Esophagus squamous epithelium (tissue), 5 donors: ENCODE measurements around the gene MPDU1. TPM values are rescaled to one million over a fixed set of nuclear protein-coding genes. Genes with fewer than 3 reads are reported as not detected.

Experiments used
- DNase-seq: peaks from one replicate; lab custom pipeline; 2025; lab: John Stamatoyannopoulos, UW
- H3K27ac ChIP-seq, 4 donors: fragments of 200-600 bp; sonication (generic); one replicate each; pipeline ENCODE4 v1.5.1; 2016 to 2019; ENCODE audit warnings: mild to moderate bottlenecking in 1 of 4
- H3K27me3 ChIP-seq, 4 donors: fragments of 200-600 bp; sonication (generic); 1 replicate in 3 of 4; 2 replicates in 1 of 4; pipeline versions ENCODE4 v1.5.1 to v1.6.0; 2017 to 2021; ENCODE audit warnings: antibody characterized with exemption in 1 of 4
- H3K36me3 ChIP-seq, 3 donors: fragments of 200-600 bp; sonication (generic); one replicate each; pipeline ENCODE4 v1.5.1; 2016 to 2019
- H3K4me1 ChIP-seq, 3 donors: fragments of 200-600 bp; sonication (generic); one replicate each; pipeline ENCODE4 v1.5.1; 2017 to 2019
- H3K4me3 ChIP-seq, 4 donors: fragments of 200-600 bp; sonication (generic); 1 replicate in 3 of 4; 2 replicates in 1 of 4; pipeline ENCODE4 v1.5.1; 2016 to 2019; ENCODE audit warnings: mild to moderate bottlenecking in 2 of 4, moderate library complexity in 1 of 4
- H3K9me3 ChIP-seq, 3 donors: fragments of 200-600 bp; sonication (generic); one replicate each; pipeline ENCODE4 v1.5.1; 2016 to 2019
- POLR2A ChIP-seq, 4 donors: fragments of 450-650 bp; IDR thresholded peaks; one replicate each; pipeline ENCODE4 v1.6.1; 2017; ENCODE audit warnings: antibody characterized with exemption in 4 of 4, mild to moderate bottlenecking in 4 of 4, moderate library complexity in 3 of 4
- WGBS, 2 donors: methylation state at CpG; one replicate each; pipeline ENCODE4 v1.1.5; 2018; 5-methylcytosine and 5-hydroxymethylcytosine counted together
- intact Hi-C: fragments of 100-400 bp; cut with DNase I; formaldehyde crosslinking; loops from one replicate; pipeline ENCODE4 v1.15.0; 2022
- total RNA-seq, 4 donors: library from RNA; depleted of rRNA; stranded (reverse); fragments of >200 nt; gene quantifications; one replicate each; pipeline ENCODE4 v1.1.0, GENCODE V29; 2016
- TF ChIP-seq, protein P1 (sequence below), 6 experiments: fragments of 450-650 bp in 4 of 6; fragments of 200-600 bp in 2 of 6; sonication (generic) in 2 of 6; IDR thresholded peaks; one replicate each; pipeline ENCODE4 v1.5.1; 2016 to 2019; ENCODE audit warnings: antibody characterized with exemption in 6 of 6, mild to moderate bottlenecking in 4 of 6, moderate library complexity in 4 of 6
- donor health status: DM: yes; HTN: yes; CAD: no.

Gene MPDU1
- total RNA-seq, 4 donors from 2014 or later = 69.3 to 123 (median 100) TPM

GRCh38 chr17:7588553-7589203, 5.0 kb downstream of the MPDU1 start:
- no peak for DNase-seq
- no peak for TF ChIP-seq POLR2A (IDR thresholded peaks at IDR 0.05)
- TF ChIP-seq, protein P1, sequence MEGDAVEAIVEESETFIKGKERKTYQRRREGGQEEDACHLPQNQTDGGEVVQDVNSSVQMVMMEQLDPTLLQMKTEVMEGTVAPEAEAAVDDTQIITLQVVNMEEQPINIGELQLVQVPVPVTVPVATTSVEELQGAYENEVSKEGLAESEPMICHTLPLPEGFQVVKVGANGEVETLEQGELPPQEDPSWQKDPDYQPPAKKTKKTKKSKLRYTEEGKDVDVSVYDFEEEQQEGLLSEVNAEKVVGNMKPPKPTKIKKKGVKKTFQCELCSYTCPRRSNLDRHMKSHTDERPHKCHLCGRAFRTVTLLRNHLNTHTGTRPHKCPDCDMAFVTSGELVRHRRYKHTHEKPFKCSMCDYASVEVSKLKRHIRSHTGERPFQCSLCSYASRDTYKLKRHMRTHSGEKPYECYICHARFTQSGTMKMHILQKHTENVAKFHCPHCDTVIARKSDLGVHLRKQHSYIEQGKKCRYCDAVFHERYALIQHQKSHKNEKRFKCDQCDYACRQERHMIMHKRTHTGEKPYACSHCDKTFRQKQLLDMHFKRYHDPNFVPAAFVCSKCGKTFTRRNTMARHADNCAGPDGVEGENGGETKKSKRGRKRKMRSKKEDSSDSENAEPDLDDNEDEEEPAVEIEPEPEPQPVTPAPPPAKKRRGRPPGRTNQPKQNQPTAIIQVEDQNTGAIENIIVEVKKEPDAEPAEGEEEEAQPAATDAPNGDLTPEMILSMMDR (IDR thresholded peaks at IDR 0.05) = no peak
- WGBS, 2 donors = 30 to 57% methylated on average over 7 to 8 of the region's 30 CpGs
- intact Hi-C loops = no loop called here
- peaks cover 32 to 76% (median 40%) of the 10 kb centered on the region in 3 donors for H3K4me1 ChIP-seq
- peak overlapping the region; percentile 90 to 96 (median 96) for H3K27ac ChIP-seq
- H3K4me3 ChIP-seq = peak overlapping the region; percentile 64 to 76 (median 68)
- no peaks in the 10 kb centered on the region for H3K27me3 ChIP-seq
- peaks cover 27 to 59% (median 32%) of the 10 kb centered on the region in 3 donors for H3K36me3 ChIP-seq
- H3K9me3 ChIP-seq = no peaks in the 10 kb centered on the region

DNA sequence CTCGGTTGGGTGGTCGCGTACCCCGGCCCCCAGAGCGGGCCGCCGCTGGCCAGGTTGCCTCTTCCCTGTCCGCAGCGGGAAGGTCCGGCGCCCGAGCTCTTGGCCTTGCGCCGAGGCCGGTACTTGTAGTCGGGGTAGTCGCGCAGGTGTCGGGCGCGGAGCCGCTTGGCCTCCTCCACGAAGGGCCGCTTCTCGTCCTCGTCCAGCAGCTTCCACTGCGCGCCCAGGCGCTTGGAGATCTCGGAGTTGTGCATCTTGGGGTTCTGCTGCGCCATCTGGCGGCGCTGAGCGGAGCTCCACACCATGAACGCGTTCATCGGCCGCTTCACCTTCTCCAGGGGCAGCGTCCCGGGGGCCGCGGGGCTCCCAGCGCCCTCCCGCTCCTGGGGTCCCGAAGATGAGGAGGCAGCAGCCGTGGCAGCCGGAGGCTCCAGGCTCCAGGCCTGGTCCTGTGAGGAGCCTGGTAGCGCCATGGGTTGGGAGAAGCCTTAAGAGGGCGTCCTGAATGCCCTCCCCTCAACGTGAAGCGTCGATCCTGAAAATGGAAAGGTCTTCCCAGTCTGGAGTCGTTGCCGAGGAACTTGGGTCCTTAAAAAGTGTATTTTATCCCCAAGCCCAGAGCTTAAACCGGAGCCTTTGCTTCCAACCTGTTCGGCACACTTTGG, 5.7 kb downstream of the MPDU1 start:
- peaks cover 29 to 65% (median 39%) of the 10 kb centered on the region in 3 donors for H3K36me3 ChIP-seq
- intact Hi-C loops = no loop called here
- no peak for DNase-seq
- H3K9me3 ChIP-seq = no peaks in the 10 kb centered on the region
- H3K27ac ChIP-seq = peak overlapping the region; percentile 90 to 96 (median 96)
- WGBS, 2 donors = 26% methylated on average over 4 of the region's 56 CpGs; no CpG with 5 or more reads in 1 of the 2 donors
- TF ChIP-seq POLR2A (IDR thresholded peaks at IDR 0.05) = peak in 3 of 4 donors; percentile 6 to 46 (median 32)
- TF ChIP-seq, protein P1 (IDR thresholded peaks at IDR 0.05) = peak; percentile 77 to 96 (median 86)
- no peaks in the 10 kb centered on the region for H3K27me3 ChIP-seq
- H3K4me1 ChIP-seq = peaks cover 31 to 73% (median 39%) of the 10 kb centered on the region in 3 donors
- H3K4me3 ChIP-seq = peak overlapping the region; percentile 64 to 76 (median 68)

GRCh38 chr17:7589891-7590691, 6.4 kb downstream of the MPDU1 start, which contains the start of gene SOX15:
TSS of gene SOX15 (minus strand) at chr17:7590094. CDS start at chr17:7589676, 418 bp downstream.
- DNase-seq = no peak
- H3K4me3 ChIP-seq = peak within 1 kb of the TSS; percentile 64 to 76 (median 68)
- WGBS, 2 donors = 31 to 60% methylated on average over 7 of the region's 24 CpGs
- intact Hi-C loops = loop anchor here (5.0 kb wide), 1 partner anchor 92 kb away; no protein-coding TSS in a partner anchor
- H3K27me3 ChIP-seq = no peaks in the 10 kb centered on the region
- H3K9me3 ChIP-seq = no peaks in the 10 kb centered on the region
- peak within 1 kb of the TSS; percentile 90 to 96 (median 96) for H3K27ac ChIP-seq
- H3K36me3 ChIP-seq = peaks cover 32 to 72% (median 41%) of the 10 kb centered on the region in 3 donors
- TF ChIP-seq, protein P1 (IDR thresholded peaks at IDR 0.05) = no peak
- TF ChIP-seq POLR2A (IDR thresholded peaks at IDR 0.05) = peak in 2 of 4 donors; percentile 50 to 74
- peaks cover 23 to 65% (median 32%) of the 10 kb centered on the region in 3 donors for H3K4me1 ChIP-seq

GRCh38 chr17:7590743-7591142, 7.1 kb downstream of the MPDU1 start:
- peak overlapping the region; percentile 90 to 96 (median 96) for H3K27ac ChIP-seq
- peak in 1 of 4 donors; percentile 34 for TF ChIP-seq POLR2A (IDR thresholded peaks at IDR 0.05)
- TF ChIP-seq, protein P1 (IDR thresholded peaks at IDR 0.05) = no peak
- peaks cover 19 to 59% (median 30%) of the 10 kb centered on the region in 3 donors for H3K4me1 ChIP-seq
- H3K27me3 ChIP-seq = no peaks in the 10 kb centered on the region
- H3K9me3 ChIP-seq = no peaks in the 10 kb centered on the region
- WGBS, 2 donors = 50% methylated on average over 1 of the region's 4 CpGs; no CpG with 5 or more reads in 1 of the 2 donors
- H3K36me3 ChIP-seq = peaks cover 38 to 72% (median 41%) of the 10 kb centered on the region in 3 donors
- intact Hi-C loops = loop anchor here (5.0 kb wide), 1 partner anchor 92 kb away; no protein-coding TSS in a partner anchor
- peak overlapping the region in 3 of 4 donors; percentile 64 to 76 (median 69) for H3K4me3 ChIP-seq
- no peak for DNase-seq
